Right lobe of liver (tissue), 6 donors: ENCODE results near the gene PGM2. TPM values are rescaled to one million over a fixed set of nuclear protein-coding genes. Genes with fewer than 3 reads are reported as not detected.

Experiments
- ATAC-seq, 4 donors: fragments of 200-7000 bp; cut with Tn5 transposase; one replicate each; pipeline ENCODE4 v1.9.1; 2020; ENCODE audit warnings: mild to moderate bottlenecking in 4 of 4, moderate library complexity in 4 of 4
- DNase-seq, 3 donors: peaks; one replicate each; pipeline ENCODE4 v3.0.0-alpha.2; 2020
- H3K27ac ChIP-seq, 3 donors: fragments of 200-600 bp; one replicate each; pipeline ENCODE4 v1.8.0; 2022
- H3K27me3 ChIP-seq, 2 donors: fragments of 200-600 bp; one replicate each; pipeline ENCODE4 v1.8.0; 2022
- H3K36me3 ChIP-seq, 4 donors: fragments of 200-600 bp; sonication (generic) in 1 of 4; one replicate each; pipeline versions ENCODE4 v1.5.1 to v1.8.0; 2017 to 2022; ENCODE audit warnings: control low read depth in 1 of 4
- H3K4me1 ChIP-seq, 4 donors: fragments of 200-600 bp; sonication (generic) in 1 of 4; one replicate each; pipeline versions ENCODE4 v1.5.1 to v1.8.0; 2017 to 2022; ENCODE audit warnings: control low read depth in 1 of 4
- H3K4me3 ChIP-seq, 3 donors: fragments of 200-600 bp; one replicate each; pipeline ENCODE4 v1.8.0; 2022
- H3K9me3 ChIP-seq, 4 donors: fragments of 200-600 bp; sonication (generic) in 1 of 4; one replicate each; pipeline versions ENCODE4 v1.5.1 to v1.8.0; 2017 to 2022; ENCODE audit warnings: control low read depth in 1 of 4
- POLR2A ChIP-seq: fragments of 450-650 bp; IDR thresholded peaks from one replicate; pipeline ENCODE4 v1.6.1; 2017; ENCODE audit warnings: antibody characterized with exemption, mild to moderate bottlenecking
- WGBS: methylation state at CpG from one replicate; pipeline ENCODE4 v1.1.6; 2018; ENCODE audit warnings: low coverage, low lambda C conversion rate; ENCODE audit not compliant: insufficient coverage; ENCODE audit errors: missing lambda C conversion rate; 5-methylcytosine and 5-hydroxymethylcytosine counted together
- intact Hi-C, 2 donors: fragments of 100-400 bp; cut with DNase I; formaldehyde crosslinking; loops; one replicate each; pipeline versions ENCODE4 v1.11.2 to v1.14.1; 2022
- total RNA-seq, 6 experiments: library from RNA; depleted of rRNA in 2 of 6; stranded (reverse); fragments of >200 nt in 2 of 6; fragmentation: NEBNext Ultra II Directional in 3 of 6; extraction: Animal tissue kit (Norgen Biotek cat#: 25700) in 3 of 6; gene quantifications; one replicate each; pipeline versions ENCODE4 v1.1.0 to v1.2.4, GENCODE V29; 2016 to 2023
- TF ChIP-seq, protein P1 (sequence below), 4 donors: fragments of 200-600 bp in 3 of 4; fragments of 450-650 bp in 1 of 4; IDR thresholded peaks; one replicate each; pipeline versions ENCODE4 v1.5.1 to v1.8.0; 2016 to 2022; ENCODE audit warnings: antibody characterized with exemption in 4 of 4, mild to moderate bottlenecking in 2 of 4
- donor health status: DM: no; HTN: yes; CAD: no.
- donor health status: DM: no; HTN: no; CAD: no.
- donor health status: DM: no; HTN: no; CAD: no.
- donor health status: DM: no; HTN: yes; CAD: no.
- donor health status: DM: no; HTN: yes; CAD: no.

The PGM2 gene
- total RNA-seq, 6 experiments from 2014 or later: 5.5 to 16.3 (median 7.3) TPM

DNA sequence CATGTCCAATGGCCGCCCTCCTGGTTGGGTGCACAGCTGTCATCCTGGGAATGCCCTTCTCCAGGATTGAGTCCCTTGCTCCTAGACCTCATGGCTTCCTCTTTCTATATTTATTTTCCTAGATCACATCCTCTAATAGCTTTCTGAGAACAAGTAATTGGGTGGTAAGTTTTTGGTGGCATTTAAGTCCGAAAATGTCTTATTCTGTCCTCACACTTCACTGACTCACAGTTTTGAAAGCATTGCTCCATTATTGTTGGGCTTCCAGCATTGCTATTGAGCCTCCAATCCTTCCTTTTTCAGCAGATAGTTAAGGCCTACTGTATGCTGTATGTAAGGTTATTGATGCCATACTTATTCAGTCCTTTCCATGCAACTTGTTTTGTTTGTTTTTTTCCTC, 25.9 kb downstream of the PGM2 start:
- DNase-seq (no peak), ATAC-seq (no peak)
- Histone ChIP-seq H3K27me3 (no peaks in the 10 kb centered on the region), H3K27ac (no peak overlapping the region), H3K4me3 (no peak overlapping the region), H3K9me3 (no peaks in the 10 kb centered on the region), H3K4me1 (no peaks in the 10 kb centered on the region), H3K36me3 (peaks cover 0 to 22% (median 3%) of the 10 kb centered on the region in 4 donors)
- no peak for TF ChIP-seq POLR2A
- TF ChIP-seq, protein P1, sequence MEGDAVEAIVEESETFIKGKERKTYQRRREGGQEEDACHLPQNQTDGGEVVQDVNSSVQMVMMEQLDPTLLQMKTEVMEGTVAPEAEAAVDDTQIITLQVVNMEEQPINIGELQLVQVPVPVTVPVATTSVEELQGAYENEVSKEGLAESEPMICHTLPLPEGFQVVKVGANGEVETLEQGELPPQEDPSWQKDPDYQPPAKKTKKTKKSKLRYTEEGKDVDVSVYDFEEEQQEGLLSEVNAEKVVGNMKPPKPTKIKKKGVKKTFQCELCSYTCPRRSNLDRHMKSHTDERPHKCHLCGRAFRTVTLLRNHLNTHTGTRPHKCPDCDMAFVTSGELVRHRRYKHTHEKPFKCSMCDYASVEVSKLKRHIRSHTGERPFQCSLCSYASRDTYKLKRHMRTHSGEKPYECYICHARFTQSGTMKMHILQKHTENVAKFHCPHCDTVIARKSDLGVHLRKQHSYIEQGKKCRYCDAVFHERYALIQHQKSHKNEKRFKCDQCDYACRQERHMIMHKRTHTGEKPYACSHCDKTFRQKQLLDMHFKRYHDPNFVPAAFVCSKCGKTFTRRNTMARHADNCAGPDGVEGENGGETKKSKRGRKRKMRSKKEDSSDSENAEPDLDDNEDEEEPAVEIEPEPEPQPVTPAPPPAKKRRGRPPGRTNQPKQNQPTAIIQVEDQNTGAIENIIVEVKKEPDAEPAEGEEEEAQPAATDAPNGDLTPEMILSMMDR (IDR thresholded peaks at IDR 0.05): no peak
- intact Hi-C loops: no loop called here
- WGBS: 70% methylated on average over 2 of the region's 2 CpGs

DNA sequence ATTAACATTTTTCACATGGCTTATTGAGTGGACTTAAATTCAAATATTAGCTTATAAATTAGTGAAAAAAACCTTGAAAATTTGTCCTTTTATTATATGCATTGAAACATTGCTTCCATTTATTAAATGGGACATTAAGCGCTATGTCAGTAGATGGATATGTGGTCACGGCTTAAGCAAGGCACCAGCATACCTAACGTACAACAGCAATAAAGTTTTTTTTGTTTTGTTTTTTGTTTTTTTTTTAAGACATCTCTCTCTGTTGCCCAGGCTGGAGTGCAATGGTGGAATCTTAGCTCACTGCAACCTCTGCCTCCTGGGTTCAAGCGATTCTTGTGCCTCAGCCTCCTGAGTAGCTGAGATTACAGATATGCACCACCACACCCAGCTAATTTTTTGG, 31.6 kb downstream of the PGM2 start:
- H3K27me3 ChIP-seq: no peaks in the 10 kb centered on the region
- H3K4me3 ChIP-seq: no peak overlapping the region
- ATAC-seq (no peak), DNase-seq (no peak)
- intact Hi-C loops: no loop called here
- 95% methylated on average over 4 of the region's 4 CpGs for WGBS
- no peaks in the 10 kb centered on the region for H3K9me3 ChIP-seq
- no peaks in the 10 kb centered on the region for H3K36me3 ChIP-seq
- no peak for TF ChIP-seq POLR2A
- TF ChIP-seq, protein P1 (IDR thresholded peaks at IDR 0.05): no peak
- H3K4me1 ChIP-seq: no peaks in the 10 kb centered on the region
- H3K27ac ChIP-seq: no peak overlapping the region

DNA sequence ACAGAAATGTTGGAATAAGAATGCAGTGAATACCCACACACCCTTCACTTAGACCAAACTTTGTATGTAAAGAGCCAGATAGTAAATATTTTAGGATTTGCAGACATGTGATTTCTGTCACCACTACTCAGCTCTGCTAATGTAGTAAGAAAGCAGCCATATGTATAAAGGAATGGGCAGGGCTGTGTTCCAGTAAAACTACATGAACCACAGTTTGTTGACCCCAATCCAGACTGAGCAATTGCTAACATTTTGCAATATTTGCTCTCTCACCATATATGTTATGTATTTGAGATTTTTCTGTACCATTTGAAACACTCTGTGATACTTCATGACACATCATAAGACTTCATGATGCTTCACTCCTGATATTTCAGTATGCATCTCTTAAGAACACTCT, 32.4 kb downstream of the PGM2 start:
- H3K4me3 ChIP-seq: no peak overlapping the region
- no peak overlapping the region for H3K27ac ChIP-seq
- TF ChIP-seq POLR2A: no peak
- TF ChIP-seq, protein P1 (IDR thresholded peaks at IDR 0.05): no peak
- no peaks in the 10 kb centered on the region for H3K4me1 ChIP-seq
- no peaks in the 10 kb centered on the region for H3K36me3 ChIP-seq
- no peaks in the 10 kb centered on the region for H3K9me3 ChIP-seq
- DNase-seq: no peak
- intact Hi-C loops: no loop called here
- ATAC-seq: peak; percentile 24 to 65 (median 61)
- H3K27me3 ChIP-seq: no peaks in the 10 kb centered on the region

DNA sequence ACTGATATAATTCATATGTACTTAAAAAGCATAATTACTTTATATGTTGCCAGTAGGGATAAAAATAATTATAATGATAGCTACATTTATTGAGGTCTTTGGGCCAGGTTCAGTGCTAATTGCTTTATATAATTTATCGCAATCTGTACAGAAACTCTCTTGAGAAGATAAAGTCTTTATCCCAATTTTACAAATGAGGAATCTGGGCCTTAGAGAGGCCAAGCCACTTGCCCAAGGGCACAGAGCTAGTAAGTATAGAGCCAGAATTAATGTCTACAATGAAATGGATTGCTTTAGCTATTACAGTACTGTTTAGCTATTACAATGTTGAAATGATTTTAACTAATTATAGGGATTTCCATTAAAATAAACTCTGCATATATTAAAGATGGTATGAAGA, 33.8 kb downstream of the PGM2 start:
- ATAC-seq: no peak
- no peak for DNase-seq
- Histone ChIP-seq H3K4me1 (peaks cover 0 to 2% (median 0%) of the 10 kb centered on the region in 4 donors), H3K36me3 (no peaks in the 10 kb centered on the region), H3K4me3 (no peak overlapping the region), H3K9me3 (no peaks in the 10 kb centered on the region), H3K27ac (no peak overlapping the region), H3K27me3 (no peaks in the 10 kb centered on the region)
- 100% methylated on average over 1 of the region's 1 CpG for WGBS
- TF ChIP-seq, protein P1 (IDR thresholded peaks at IDR 0.05): no peak
- no peak for TF ChIP-seq POLR2A
- intact Hi-C loops: no loop called here

DNA sequence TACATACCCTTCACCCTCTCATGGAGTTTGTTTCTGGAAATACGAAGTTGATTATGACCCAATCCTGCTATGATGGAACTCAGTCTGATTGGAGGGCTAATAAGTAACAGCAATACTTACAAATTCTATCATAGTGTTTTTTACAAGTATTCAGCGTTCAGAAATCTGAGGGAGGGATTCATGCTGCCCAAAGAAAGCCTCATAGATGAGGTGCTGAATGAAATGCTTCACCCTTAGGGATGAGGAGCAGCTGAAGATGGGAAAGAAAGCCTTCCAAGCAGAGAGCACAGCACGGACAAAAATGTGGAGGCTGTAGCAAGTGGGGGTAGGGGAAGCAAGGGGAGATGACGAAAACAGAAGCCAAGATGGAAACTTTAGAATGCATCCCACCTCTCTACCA, 36.5 kb downstream of the PGM2 start:
- intact Hi-C loops: no loop called here
- Histone ChIP-seq H3K4me3 (no peak overlapping the region), H3K36me3 (no peaks in the 10 kb centered on the region), H3K4me1 (peaks cover 0 to 12% (median 2%) of the 10 kb centered on the region in 4 donors), H3K27me3 (no peaks in the 10 kb centered on the region), H3K9me3 (no peaks in the 10 kb centered on the region), H3K27ac (no peak overlapping the region)
- DNase-seq (no peak), ATAC-seq (no peak)
- TF ChIP-seq, protein P1 (IDR thresholded peaks at IDR 0.05): no peak
- TF ChIP-seq POLR2A: no peak
- WGBS: 79% methylated on average over 4 of the region's 4 CpGs
